Right cardiac atrium (tissue), 5 donors: ENCODE data around the gene GULP1. TPM values are rescaled to one million over a fixed set of nuclear protein-coding genes. Genes with fewer than 3 reads are reported as not detected.

ENCODE experiments used
- ATAC-seq, 2 donors: fragments of 200-7000 bp; cut with Tn5 transposase; one replicate each; pipeline versions ENCODE4 v1.8.0 to v1.9.1; 2020; ENCODE audit warnings: moderate library complexity in 2 of 2, mild to moderate bottlenecking in 1 of 2
- DNase-seq, 3 donors: peaks; one replicate each; pipeline ENCODE4 v3.0.0-alpha.2; 2020
- H3K27ac ChIP-seq: one replicate; pipeline ENCODE4 v1.5.1; 2013; ENCODE audit warnings: mild to moderate bottlenecking, low read length, control low read depth, moderate library complexity
- H3K27me3 ChIP-seq: one replicate; pipeline ENCODE4 v1.6.1; 2013; ENCODE audit not compliant: control insufficient read depth, insufficient read depth
- H3K4me1 ChIP-seq: one replicate; pipeline ENCODE4 v1.6.1; 2013; ENCODE audit warnings: low read length; ENCODE audit not compliant: control insufficient read depth, insufficient read depth
- H3K4me3 ChIP-seq: one replicate; pipeline ENCODE4 v1.5.1; 2013; ENCODE audit warnings: low read length, control low read depth
- H3K9me3 ChIP-seq: one replicate; pipeline ENCODE4 v1.6.1; 2013; ENCODE audit warnings: low read length; ENCODE audit not compliant: control insufficient read depth
- WGBS: extraction: QIAGEN DNeasy Blood & Tissue Kit; methylation state at CpG from one replicate; pipeline ENCODE4 v1.1.7; 2013; 5-methylcytosine and 5-hydroxymethylcytosine counted together
- intact Hi-C, 4 donors: fragments of 100-400 bp; cut with DNase I; formaldehyde crosslinking; loops; one replicate each; pipeline versions ENCODE4 v1.11.0 to v1.14.0; 2022 to 2023
- microRNA-seq, 2 donors: library from miRNA; unstranded; fragments of <30 nt; microRNA quantifications; one replicate each; pipeline ENCODE4 v1.2.0, GENCODE V29; 2020 to 2021
- polyA plus RNA-seq: library from polyadenylated mRNA; stranded (reverse); fragments of 200-250 nt; gene quantifications from one replicate; pipeline ENCODE4 v1.2.3, GENCODE V29; 2013
- total RNA-seq, 4 donors: library from RNA; stranded (reverse); fragmentation: NEBNext Ultra II Directional; extraction: Animal tissue kit (Norgen Biotek cat#: 25700); gene quantifications; one replicate each; pipeline ENCODE4 v1.2.1, GENCODE V29; 2021
- donor health status: healthy with polysubstance abuse.
- donor health status: DM: no; HTN: yes; CAD: no.
- donor health status: DM: no; HTN: no; CAD: no.
- donor health status: DM: no; HTN: yes; CAD: no; lungs with severe emphysema.
- donor health status: DM: yes; HTN: yes; CAD: no.

Gene GULP1
- total and polyA plus RNA-seq, 5 donors = 3.5 to 14.4 (median 11.0) TPM

GRCh38 chr2:188629753-188630527 lies 338.3 kb downstream of the GULP1 start:
- Histone ChIP-seq H3K9me3 (no peaks in the 10 kb centered on the region), H3K4me3 (no peak overlapping the region), H3K27me3 (no peaks in the 10 kb centered on the region), H3K4me1 (peaks cover 2% of the 10 kb centered on the region), H3K27ac (peak overlapping the region; percentile 52)
- peak in 1 of 3 donors; percentile 62 for DNase-seq
- intact Hi-C loops = no loop called here
- peak; percentile 13 to 50 for ATAC-seq

GRCh38 chr2:188631037-188631809 lies 339.5 kb downstream of the GULP1 start:
- no peak for ATAC-seq
- intact Hi-C loops = no loop called here
- WGBS = 76% methylated on average over 9 of the region's 9 CpGs

GRCh38 chr2:188634656-188635055 lies 343.0 kb downstream of the GULP1 start:
- Histone ChIP-seq H3K9me3 (no peaks in the 10 kb centered on the region), H3K27ac (no peak overlapping the region), H3K4me3 (no peak overlapping the region), H3K27me3 (no peaks in the 10 kb centered on the region), H3K4me1 (no peaks in the 10 kb centered on the region)
- 79% methylated on average over 1 of the region's 1 CpG for WGBS
- DNase-seq = no peak
- ATAC-seq = no peak
- intact Hi-C loops = no loop called here

More at GRCh38 chr2:188631037-188631809, 339.5 kb downstream of the GULP1 start:
- DNase-seq = no peak
- no peaks in the 10 kb centered on the region for H3K27me3 ChIP-seq
- H3K27ac ChIP-seq = no peak overlapping the region
- H3K4me1 ChIP-seq = peaks cover 2% of the 10 kb centered on the region
- H3K4me3 ChIP-seq = no peak overlapping the region
- no peaks in the 10 kb centered on the region for H3K9me3 ChIP-seq

Small RNA genes within 50 kb of the gene (microRNA-seq; reads per million reads assigned to microRNA genes)
- 0 to 0.54 reads per million in 2 donors for gene MIR561
